Inferior parietal cortex (tissue), 1 donor: ENCODE data around the gene PTN.

Experiments
- DNase-seq: peaks from one replicate; pipeline ENCODE4 v3.0.0-alpha.2; 2016; ENCODE audit errors: extremely low spot score

PTN gene

DNA sequence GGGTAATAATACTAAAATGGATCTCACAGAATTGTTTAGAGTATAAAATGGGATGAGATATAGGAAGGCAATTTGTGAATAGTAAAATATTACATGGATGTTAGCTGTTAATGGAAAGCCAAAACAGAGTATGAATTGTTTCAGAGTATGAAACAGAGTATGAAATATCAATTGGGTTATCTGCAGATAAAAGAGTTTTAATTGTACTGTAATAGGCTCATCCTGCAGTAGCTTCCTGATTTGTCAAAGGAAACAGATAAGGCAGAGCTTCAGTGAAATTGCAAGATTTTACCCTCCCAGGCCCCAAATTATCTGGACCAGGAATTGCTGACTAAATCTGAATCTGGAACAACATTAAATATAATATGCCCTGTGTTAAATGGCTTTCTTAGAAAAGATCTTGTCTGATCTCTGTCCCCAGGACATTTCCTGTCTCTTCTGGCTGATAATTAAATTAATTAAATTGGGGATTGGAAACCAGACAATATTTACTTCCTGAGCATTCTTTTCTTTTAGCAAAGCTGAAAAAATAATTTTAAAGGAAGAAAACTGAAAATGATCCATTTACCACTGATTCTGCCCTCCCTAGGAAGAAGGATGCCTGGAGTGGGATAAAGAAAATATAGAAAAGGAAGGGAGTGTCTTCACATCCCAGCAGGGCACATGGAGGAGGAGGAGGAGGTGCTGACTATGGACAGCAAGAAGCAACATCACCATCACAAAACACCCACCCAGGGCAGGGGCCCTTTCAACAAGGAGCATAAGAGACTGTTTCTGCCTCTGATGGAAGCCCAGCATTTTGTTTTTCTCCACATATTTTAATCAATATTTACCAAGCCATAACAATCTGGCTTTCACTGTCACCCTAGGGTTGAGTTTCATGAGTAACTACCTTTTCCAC is 18.5 kb downstream of the PTN start:
- no peak for DNase-seq

DNA sequence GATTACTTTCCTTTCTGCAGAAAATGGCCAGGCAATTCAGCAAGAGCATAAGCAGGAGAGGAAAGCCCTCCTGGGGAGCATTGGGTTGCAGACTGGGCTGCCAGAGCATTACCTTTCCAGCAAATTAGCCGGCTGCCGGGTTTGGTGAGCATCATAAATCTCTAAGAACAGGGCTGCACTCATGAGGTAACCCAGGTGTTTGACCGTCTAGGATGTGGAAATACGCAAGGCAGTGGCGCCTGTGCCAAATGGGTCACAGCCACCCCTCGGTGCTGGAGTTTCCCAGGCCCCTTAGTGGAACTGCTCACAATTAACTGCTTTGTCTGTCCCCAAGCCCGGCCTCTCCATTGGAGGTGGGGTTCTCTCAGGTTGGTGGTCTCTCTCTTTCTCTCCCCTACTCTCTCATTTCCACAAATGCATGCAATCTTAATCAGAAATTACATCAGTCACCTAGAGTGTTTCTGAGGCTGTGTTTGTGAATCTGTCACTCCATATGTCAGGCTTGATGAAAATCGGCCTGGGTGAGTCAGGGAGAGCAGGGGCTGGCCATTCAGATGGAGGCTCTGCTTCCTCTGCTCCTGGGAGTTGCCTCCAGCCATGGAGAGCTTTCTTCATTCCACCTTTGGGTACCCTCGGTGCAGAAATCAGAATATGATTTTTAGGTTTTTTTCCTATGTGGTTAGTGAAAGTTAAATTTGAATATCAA is 26.7 kb downstream of the PTN start:
- DNase-seq: no peak

DNA sequence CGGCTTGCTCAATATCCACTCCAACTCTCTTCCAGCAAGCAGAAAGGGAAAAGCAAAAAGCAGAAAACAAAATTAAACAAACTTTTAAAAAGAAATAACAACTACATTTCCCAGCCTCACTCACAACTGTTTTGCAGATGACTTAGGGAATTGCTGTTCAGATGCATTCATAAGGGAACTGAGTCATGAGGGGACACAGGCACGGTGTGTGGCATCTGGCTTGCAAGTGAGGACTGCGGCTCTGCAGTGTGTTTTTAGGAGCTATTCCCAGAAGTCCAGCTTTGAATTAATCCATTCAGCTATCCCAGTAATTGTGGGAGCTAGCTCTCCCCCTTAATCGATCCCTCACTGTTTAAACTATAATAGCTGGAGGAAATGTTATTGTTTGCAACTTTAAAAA is 30.3 kb downstream of the PTN start:
- DNase-seq: no peak

DNA sequence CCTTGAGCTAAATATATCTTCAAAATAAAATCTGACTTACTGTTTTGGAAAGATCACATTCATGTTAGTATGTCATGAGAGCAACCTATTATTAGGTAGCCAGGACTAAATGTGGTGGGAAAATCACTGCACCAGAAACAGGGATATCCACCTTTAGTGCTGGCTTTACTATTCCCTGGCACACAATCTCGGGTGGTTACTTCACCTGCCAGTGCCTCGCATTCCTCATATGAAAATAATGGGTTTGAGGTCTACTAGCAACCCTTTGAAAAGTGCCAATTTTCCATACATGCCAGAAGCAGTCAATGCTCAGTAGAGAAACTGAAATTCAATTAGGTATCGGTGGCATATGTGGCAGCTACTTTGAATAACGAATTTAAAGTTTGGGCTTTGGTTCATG is 36.8 kb downstream of the PTN start:
- DNase-seq: no peak

DNA sequence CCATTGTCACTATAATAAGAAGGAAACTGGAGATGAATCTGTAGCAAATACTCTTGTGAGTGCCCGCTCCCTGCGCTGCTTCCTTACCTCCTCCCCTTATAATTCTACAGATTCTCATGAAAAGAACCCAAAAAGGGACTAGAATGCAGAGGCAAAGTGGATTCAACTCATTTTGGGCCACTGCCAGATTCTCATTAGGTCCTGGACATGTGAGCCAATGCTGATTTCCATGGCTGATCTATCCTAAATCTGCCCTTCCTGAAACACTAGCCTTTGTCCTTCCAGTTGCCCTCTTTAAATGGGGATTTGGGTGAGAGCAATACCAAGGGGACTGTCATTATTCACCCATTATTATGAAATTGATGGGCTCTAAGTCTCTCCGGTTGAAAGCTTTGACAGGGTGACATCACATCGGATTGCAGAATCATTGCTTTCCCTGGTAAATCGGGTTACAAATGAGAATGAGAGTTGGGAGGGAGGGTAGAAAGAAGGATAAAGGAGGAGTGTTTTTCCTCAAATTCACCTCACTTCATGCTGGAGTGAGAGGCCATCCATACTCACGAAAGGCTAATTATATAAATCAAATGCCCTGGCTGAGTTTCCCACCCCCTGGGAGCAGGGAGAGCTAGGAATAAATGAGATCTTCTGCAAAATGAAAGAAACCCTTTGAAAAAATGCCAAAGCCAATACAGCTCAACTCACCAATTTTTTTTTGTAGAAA is 37.5 kb downstream of the PTN start:
- no peak for DNase-seq

DNA sequence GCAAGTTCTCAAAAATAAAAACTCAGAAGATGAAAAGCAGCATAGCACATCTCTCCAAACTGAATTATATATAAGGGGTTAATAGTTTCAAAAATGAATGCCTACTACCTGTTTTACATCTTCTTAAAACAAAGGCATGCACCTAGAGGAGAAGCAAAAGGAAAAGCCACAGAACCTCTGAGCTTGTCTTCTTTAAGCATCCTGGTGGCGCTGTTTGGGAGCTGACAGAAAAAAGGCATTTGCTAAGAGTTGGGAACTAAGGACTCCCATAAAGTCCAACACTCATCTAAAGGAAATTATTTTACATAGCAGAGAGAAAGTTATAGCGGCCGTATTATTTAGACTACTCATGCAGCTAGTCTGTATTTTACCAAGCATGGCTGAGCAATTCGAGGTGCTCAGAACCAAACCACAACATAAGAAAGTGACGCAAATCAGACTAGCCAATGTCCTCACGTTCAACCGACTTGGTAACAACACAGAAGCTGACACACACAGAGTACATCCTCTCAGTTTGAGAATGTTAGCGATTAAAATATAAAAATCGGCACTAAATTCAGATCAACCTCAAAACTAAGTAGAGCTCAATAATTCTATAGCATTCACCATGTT is 38.8 kb downstream of the PTN start:
- DNase-seq: no peak

DNA sequence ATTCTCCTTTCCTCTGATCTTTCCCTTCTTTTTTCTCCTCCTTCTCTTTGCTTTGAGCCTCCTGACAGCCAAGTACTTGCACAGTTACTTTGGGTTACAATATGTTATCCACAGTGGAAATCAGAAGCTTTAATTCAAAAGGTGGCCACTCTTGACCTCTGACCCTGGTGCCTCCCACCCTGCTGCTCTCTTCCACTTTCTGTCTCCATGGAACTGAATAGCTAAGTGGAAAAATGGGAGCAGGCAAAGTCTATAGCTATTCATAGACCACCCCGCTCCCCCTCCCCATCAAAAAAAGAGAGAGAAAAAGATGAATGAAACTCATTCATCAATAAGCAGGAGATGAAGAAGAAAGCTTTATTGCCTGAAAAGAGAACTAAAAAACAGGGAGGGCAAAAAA is 39.4 kb downstream of the PTN start:
- DNase-seq: no peak

DNA sequence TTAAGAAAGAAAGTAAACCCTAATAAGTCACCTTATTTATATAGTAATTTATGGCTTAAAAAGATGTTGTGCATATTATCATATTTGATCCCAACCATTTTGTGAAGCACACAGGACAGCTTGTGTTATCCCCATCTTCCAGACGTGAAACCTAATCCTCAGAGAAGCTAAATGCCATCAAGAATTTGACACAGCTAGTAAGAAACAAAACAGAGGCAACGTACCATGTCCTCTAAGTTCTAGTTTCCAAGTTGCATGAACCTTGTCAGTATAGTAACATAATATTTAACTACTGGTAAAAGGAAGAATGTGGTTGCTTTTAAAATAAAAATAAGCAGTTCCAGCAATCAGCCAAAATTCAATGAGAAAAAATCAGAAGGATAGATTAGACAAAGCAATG is 41.5 kb downstream of the PTN start:
- no peak for DNase-seq

DNA sequence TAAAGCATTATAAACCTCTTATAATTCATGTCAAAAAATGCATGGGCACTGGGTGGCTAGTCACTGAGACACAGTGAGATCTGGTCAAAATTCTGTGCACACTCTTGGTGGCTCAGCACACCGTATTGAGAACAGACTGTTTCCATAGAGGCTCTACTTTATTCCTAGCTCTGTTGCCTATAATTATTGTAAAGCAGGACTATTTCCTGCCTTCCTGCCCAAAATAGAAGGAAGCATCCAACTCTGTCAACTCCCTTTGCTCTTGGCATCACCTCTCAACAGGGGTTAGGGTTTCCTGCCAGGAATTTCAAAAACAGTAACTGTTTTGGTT is 45.1 kb downstream of the PTN start:
- DNase-seq: no peak

DNA sequence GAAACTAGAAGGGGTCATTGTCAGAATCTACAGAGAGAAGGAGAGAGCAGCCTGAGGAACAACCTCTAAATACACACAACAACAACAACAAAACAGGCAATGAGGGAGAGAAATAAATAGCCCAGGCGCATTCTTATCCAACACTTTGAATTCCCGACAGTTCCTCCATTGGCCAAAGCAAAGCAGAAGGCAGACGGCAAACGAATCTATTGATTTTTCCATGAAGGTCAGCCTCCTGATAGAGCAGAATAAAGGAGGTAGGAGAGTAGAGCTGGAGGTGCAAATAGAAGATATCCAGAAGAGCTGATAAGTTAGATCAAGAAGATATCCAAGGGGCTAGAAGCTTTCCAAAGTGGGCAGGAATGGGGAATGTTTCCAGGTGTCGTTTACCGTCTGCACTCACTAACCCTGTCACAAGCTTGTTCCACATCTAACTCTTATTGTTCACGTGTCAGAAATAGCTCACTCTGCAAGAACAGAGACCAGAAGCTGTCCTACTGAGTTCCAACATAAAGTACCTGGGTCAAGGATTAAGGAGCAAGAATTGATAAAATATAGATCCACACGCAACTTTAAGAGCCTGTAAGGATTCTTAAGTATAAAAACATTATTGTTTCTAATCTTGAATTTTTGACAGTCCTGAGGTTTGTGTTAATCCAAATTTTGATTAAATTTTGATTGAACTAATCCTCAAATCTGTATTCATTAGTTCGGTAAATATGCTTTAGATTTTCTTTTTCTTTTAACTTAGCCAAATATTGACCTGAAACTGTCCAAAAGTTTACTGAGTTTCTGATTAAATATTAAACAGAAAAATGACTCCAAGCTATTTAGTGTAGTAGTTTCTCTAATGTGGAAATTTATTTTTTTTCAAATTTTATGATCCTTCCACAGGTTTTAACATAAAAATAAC is 45.7 kb downstream of the PTN start:
- DNase-seq: no peak

DNA sequence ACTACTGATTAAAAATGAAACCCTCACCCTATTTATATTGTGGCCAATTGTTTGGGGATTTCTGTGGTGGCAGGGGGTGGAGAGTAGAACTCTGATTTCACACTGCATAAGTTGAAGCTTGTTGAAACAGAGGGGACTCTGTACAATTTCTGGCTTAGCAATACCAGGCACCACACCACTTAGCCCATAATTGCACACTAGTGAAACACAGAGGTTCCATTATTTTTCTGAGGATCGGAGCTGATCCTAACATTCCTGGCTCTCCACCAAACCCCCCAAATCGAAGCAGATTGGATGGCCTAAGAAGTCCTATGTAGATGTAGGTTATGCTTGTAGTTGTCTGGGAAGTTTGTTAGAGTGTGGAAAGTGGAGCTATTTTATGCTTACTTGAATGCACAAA is 47.0 kb downstream of the PTN start:
- no peak for DNase-seq

DNA sequence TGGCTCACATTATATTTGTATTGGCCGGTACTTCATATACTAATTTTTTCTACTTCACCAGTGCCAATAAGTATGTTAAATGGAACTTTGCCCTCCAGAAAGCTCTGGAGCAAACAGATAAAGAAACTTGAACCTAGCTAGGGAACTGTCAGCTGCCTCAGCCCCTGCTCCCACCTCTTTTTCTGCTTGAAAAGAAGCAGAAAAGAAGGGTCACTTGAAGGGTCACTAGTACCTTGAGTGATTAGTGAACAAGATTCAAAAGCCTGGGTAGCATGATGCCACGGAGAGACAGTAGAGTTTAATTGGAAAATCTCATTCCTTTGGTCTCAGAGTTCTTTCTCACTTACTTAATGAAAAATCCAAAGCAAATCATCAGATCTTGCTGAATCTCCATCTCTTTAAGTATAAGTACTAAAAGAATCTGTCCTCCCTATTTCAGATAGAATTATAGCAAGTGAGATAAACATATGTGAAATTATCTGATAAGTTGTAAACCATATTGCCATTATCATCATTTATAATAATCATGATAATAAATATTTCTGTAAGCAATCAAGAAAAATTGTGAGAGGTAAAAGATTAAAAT is 47.7 kb downstream of the PTN start:
- no peak for DNase-seq

DNA sequence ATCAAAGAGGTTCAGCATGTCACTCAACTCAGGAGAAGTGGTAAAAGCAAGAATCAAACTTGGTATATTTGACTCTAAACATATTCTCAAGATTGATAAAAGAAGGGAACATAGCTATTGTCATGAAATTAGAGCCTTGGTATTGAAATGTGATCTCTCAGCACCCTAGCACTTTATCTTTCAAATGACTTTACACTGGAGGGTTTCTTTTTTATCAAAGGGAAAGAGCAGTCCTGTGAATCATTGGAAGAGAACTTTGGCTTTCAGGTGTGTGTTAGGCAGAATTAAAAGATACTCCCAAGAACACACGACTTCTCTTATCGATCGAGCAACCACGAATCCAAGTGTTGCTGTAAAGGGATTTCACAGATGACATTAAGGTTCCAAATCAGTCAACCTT is 54.4 kb downstream of the PTN start:
- DNase-seq: no peak

DNA sequence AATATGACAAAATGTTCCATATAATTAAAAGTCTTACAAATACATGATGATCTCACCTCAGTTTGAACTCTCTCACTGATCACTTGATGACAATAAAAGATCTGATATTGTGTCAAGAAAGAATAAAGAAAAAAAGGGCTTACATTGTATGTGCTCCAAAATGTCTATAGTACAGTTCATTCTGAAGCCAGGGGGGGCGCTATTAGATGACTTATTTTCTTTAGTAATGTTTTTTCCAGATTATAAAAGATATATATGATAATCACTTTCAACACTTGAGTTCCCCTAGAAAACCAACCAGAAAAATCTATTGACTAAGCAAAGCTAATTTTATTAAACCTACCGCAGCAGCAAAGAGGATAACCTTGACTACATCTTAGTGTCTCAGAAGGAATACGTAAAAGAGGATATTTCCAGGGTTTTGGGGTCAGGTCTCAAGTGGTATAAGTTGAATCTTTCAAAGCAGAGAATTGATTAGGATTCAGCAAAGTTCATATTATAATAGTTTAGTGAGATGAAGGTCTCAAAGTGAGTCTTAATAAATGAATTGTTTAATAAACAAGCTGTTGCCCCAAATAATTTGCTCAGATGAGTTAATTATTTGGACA is 55.8 kb downstream of the PTN start:
- DNase-seq: no peak

DNA sequence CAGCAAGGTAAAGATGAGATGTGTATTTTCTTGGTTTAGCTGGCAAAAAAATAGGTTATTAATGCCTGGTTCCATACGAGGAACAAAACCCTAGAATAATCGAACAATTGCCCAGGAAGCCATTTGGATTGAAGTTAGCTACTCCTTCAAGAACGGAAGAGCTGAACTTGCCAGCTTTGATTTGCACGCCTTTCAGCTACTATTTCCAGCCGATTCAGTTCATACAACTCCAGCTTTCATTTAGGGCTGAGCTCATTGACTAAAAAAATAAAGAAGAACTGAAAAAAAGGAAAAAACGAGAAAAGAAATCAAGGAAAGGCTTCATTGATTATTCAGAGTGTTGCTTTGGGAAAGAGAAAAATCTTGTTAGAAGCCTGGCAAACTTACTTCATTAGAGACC is 60.4 kb downstream of the PTN start:
- DNase-seq: no peak

DNA sequence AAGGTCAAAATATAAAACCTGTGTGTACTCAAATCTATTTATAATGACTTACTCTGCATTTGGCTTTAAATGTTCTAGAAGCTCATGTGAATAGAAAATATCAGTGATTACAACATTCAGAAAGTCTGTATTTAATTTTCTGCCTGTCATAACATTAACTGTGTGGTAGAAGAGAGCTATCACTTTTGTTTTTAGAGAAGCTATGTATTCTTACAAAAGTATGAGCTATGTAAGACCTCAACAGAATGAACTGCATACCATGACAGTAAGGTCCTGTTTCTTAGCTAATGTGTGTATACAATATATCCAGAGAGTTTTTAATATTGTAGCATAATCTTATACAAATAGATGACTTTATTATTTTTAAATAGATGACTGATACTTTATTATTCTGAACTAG is 61.5 kb downstream of the PTN start:
- no peak for DNase-seq

DNA sequence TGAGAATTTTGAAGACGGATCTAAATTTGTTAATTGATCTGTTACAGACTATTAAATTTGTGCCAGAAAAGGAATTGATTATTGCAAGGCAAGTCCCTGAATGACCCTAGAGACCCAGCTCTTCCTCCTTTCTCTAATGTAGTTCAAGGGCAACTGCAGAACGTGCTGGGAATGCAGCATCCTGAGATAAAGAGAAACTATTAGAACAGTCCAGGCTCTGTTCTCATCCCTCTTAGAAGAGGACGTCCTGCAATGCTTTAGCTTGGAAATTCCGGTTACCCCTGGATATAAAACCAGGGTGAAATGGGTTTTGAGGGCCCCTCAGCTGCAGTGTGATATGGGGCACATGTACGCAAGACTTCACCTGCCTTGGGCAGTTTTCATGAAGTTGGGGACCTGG is 67.3 kb downstream of the PTN start:
- peak; percentile 39 for DNase-seq

DNA sequence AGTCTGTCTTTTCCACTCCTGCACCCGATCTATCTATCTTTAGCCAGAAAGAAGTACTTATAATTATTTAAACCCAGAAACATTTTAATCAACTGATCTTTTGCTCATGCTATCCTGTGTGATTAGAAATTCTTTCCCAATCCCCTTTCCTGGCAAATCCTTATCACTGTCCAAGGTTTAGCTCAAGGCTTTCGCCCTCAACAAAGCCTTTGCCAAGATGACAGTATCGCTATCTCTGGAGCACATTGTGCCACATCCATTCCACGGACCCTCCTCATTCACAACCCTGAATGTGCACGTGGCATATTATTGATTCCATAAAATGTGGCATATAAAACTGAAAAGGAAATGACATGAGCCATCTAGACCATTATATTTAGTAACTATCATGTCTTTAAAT is 71.3 kb downstream of the PTN start:
- DNase-seq: no peak

DNA sequence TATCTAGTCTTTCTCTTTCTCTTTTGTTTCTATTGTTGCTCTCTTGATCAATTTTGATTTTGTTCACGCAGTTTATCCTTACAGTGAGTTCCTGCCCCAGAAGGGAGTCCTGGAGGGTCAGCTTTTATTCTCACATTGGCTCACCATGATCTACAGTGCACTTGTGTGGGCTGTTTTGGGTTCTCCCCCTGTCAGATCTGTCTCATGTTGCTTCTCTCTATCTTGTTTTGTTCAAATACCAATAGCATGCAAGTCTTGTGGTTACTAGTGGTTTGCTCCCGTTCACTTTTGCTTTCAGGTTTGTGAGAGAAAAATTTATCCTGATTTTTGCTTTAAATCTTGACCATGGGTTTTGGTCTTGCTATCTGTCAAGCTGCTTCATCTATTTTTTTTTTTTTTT is 74.3 kb downstream of the PTN start:
- DNase-seq: no peak
